Measurements from ENCODE around the gene LSAMP.

Gene LSAMP

GRCh38 chr3:116155841-116156240 lies 289.4 kb downstream of the LSAMP start:
- peak; percentile 34 for DNase-seq

GRCh38 chr3:116154389-116154788 lies 290.9 kb downstream of the LSAMP start:
- DNase-seq: no peak

- DNase-seq: no peak
Observed at GRCh38 chr3:116153174-116153573, 292.1 kb downstream of the LSAMP start.

GRCh38 chr3:116150655-116151167 lies 294.6 kb downstream of the LSAMP start:
- DNase-seq: no peak

GRCh38 chr3:116148881-116149851 lies 296.1 kb downstream of the LSAMP start:
- no peak for DNase-seq

- DNase-seq: no peak
Observed at GRCh38 chr3:116145613-116146012, 299.7 kb downstream of the LSAMP start.

GRCh38 chr3:116141724-116142123 lies 303.6 kb downstream of the LSAMP start:
- DNase-seq: no peak

GRCh38 chr3:116140100-116140689 lies 305.1 kb downstream of the LSAMP start:
- DNase-seq: no peak

- DNase-seq: no peak
Observed at GRCh38 chr3:116139641-116140040, 305.6 kb downstream of the LSAMP start.

- peak; percentile 47 for DNase-seq
Observed at GRCh38 chr3:116135457-116136085, 309.7 kb downstream of the LSAMP start.

- DNase-seq: no peak
Observed at GRCh38 chr3:116129187-116129946, 315.9 kb downstream of the LSAMP start.

GRCh38 chr3:116127464-116127863 lies 317.8 kb downstream of the LSAMP start:
- DNase-seq: no peak

- no peak for DNase-seq
Observed at GRCh38 chr3:116124166-116124565, 321.1 kb downstream of the LSAMP start.

GRCh38 chr3:116118475-116119169 lies 326.7 kb downstream of the LSAMP start:
- no peak for DNase-seq

GRCh38 chr3:116114586-116114985 lies 330.7 kb downstream of the LSAMP start:
- DNase-seq: no peak

- DNase-seq: no peak
Observed at GRCh38 chr3:116112696-116113095, 332.6 kb downstream of the LSAMP start.

- no peak for DNase-seq
Observed at GRCh38 chr3:116111765-116112164, 333.5 kb downstream of the LSAMP start.

- DNase-seq: no peak
Observed at GRCh38 chr3:116103868-116104530, 341.3 kb downstream of the LSAMP start.

GRCh38 chr3:116102037-116102436 lies 343.2 kb downstream of the LSAMP start:
- DNase-seq: no peak

- DNase-seq: no peak
Observed at GRCh38 chr3:116097226-116097625, 348.1 kb downstream of the LSAMP start.

- no peak for DNase-seq
Observed at GRCh38 chr3:116096631-116097030, 348.7 kb downstream of the LSAMP start.
